ENCODE measurements around the gene AHCYL1.

The AHCYL1 gene

DNA sequence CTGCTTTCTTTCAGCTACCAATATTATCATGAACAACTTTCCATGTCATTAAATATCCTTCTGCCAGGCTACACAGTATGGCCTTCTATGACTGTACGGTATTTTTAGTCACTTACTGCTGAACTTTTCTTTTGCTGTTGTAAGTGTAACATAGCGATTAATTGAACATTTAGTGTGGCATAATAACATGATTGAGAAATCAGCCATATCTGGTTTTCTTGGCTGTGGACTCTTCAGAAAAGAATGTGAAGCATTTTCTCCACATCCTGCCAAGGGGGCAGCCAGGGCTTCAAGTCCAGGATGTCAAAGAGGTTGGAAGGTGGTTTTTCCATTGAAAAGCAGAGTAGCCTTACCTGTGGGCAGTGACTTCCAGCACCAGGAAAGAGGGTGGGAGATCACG, 8.8 kb upstream of the AHCYL1 start:
- no peak for FAIRE-seq

DNA sequence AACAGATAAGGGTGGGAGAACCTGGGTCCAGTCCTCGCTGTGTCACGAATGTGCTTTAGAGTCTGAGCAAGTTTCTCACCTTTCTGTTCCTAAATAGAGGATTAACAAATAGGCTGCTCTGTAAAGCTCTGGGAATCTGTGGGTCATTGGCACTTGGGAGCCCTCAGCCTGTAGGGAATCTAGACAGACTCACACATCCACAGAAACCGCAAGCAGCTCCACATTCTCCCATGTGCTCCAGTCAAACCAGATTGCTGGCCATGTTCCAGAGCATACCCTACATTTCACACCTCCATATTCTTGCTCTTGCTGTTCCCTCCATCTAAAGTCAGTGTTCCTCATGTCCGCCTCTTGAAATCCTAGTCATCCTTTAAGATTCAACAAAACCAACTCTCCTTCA, 7.8 kb upstream of the AHCYL1 start:
- DNase-seq (ENCODE audit: insufficient read length, low spot score) (no peak), FAIRE-seq (no peak)

More for the DNA sequence above, 8.8 kb upstream of the AHCYL1 start:
- DNase-seq (ENCODE audit: insufficient read length, low spot score): peak; percentile 56

- FAIRE-seq (no peak), DNase-seq (ENCODE audit: insufficient read length, low spot score) (no peak)
Measured at GRCh38 chr1:109977225-109977624, 7.3 kb upstream of the AHCYL1 start.

- DNase-seq (ENCODE audit: insufficient read length, low spot score) (no peak), FAIRE-seq (no peak)
Measured at GRCh38 chr1:109977657-109978378, 6.7 kb upstream of the AHCYL1 start.

- DNase-seq (ENCODE audit: insufficient read length, low spot score) (no peak), FAIRE-seq (no peak)
Measured at GRCh38 chr1:109978761-109979488, 5.6 kb upstream of the AHCYL1 start.

- FAIRE-seq (no peak), DNase-seq (ENCODE audit: insufficient read length, low spot score) (no peak)
Measured at GRCh38 chr1:109979489-109980091, 5.0 kb upstream of the AHCYL1 start.

GRCh38 chr1:109980324-109981003, 4.1 kb upstream of the AHCYL1 start:
- FAIRE-seq (no peak), DNase-seq (ENCODE audit: insufficient read length, low spot score) (no peak)

DNA sequence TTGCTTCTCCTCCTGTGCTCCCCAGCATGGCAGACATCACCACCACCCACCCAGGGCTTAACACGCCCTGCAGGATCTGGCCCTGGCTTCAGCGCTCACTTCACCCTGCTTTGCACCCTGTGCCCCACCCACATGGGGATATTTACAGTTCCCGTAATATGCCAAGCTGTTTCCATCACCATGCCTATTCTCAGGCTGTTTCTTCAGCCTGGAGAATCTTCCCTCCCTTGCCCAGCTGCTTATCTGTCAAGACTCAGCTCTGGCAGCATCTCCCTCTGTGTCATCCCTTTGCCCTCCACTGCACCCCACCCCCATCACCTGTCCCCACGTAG, 3.6 kb upstream of the AHCYL1 start:
- FAIRE-seq: no peak

GRCh38 chr1:109983380-109984189, 980 bp upstream of the AHCYL1 start:
- FAIRE-seq: no peak
- DNase-seq (ENCODE audit: insufficient read length, low spot score): no peak

More for the DNA sequence above, 3.6 kb upstream of the AHCYL1 start:
- no peak for DNase-seq (ENCODE audit: insufficient read length, low spot score)

DNA sequence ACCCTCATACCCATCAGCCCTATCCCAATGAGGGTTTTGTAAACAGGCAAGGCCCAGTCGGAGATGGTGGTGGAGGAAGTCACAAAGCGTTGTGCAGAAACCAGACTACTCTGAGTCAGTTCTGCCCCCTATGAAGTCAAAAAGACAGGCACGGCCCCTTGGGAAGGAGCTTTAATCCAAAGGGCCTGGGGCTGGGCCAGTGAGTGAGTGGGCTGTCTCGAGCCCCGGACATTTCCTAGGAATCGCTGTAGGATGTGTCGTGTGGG, 442 bp upstream of the AHCYL1 start:
- FAIRE-seq (no peak), DNase-seq (ENCODE audit: insufficient read length, low spot score) (no peak)

DNA sequence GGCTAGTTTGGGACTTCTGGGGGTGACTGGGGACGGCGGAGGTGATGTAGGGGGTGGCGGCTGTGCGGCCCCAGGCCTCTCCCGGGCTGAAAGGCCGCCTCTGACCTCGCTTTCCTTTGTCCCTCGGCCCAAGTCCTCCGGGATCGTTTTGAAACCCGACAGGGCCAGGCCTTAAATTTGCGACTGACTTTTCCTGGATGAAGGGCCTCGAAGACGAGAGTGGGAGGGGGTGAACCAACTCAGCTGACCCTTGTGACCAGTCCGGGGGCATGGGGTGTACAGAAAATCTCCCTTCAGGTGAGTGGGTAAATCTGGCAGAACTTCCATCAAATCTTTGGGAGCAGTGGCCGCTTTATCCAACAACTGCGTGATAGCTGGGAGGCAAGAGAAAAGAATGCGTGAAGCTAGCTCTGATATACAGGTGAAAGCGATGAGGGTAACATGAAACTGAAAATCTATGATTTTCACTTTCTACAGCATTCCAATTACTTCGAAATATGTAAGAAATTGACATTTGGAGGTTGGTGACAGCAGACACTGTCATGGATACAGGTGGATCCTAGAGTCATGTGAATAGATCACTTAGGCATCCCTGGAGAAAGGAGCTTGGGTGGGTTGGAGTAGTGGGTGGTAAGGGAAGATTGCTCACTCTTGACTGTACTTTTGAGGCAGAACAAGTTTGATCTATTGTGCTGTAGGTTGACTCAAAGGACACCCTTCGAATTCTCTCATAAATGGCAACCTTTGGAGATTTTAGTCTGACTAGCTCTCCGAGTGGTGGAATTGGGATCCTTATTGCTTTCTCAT, 885 bp downstream of the AHCYL1 start:
- DNase-seq (ENCODE audit: insufficient read length, low spot score) (no peak), FAIRE-seq (no peak)

- no peak for FAIRE-seq
Measured at GRCh38 chr1:109986054-109986444, 1.5 kb downstream of the AHCYL1 start.

DNA sequence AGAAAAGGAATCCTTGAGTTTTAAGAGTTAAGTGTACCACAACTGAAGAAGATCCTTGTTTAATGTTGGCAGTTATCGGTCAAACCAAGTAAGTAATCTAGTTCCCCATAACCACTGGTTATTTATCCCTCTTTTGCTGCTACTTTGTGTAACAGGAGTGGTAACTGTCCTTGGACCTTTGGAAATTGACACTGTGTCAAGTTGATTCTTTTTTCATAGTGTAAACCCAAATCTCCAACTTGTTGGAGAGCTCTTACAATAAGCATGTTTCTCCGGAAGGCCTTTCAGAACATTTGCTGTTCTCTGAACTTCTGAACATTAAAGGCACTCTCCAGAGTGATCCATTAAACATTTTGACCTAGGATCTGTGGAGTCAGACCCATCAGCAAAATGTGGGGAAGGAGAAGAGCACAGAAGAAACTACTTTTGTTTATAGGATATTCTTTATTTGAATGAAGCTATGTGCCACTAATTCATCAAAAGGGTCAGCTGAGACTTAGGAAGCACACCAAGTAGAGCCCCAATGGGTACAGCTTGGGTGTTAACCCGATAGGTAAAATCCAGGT, 3.9 kb downstream of the AHCYL1 start:
- FAIRE-seq (no peak), DNase-seq (ENCODE audit: insufficient read length, low spot score) (no peak)

More at GRCh38 chr1:109986054-109986444, 1.5 kb downstream of the AHCYL1 start:
- no peak for DNase-seq (ENCODE audit: insufficient read length, low spot score)

DNA sequence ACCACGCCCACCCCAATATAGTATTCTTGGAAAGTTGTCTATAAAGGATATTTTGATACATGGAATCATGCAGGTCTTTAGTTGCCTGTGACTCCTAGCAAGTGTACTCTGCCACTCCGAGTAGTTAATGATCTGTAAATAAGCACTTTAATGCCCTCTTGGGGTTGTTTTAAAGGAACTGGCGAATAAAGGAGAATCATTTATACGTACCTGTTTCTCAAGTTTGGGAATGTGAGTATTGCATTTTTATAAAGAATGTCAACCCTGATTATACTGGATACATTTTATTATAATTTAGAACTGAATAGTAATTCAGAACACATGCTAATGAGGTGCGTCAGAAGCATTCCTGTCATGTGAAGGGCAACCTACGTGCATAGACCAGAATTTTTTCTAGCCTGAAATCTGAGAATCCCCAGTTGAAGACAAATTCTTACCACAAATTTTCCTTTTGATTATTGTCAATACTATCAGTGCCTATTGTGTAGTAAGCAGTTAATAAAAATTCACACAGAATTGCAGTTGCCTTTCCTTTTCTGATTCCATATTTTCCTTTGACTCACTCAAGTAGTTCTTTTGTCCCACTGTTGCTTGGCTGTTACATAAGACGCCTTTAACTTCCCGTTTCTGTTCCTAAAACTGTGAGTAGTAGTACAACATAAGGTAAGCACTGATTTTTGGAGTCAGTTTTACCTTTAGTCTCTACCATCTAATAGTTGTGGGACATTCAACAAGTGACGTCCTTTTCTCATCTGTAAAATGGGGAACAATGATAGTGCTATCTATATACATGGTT, 5.1 kb downstream of the AHCYL1 start:
- DNase-seq (ENCODE audit: insufficient read length, low spot score): no peak
- no peak for FAIRE-seq

GRCh38 chr1:109990302-109990653, 5.7 kb downstream of the AHCYL1 start:
- DNase-seq (ENCODE audit: insufficient read length, low spot score) (no peak), FAIRE-seq (no peak)

DNA sequence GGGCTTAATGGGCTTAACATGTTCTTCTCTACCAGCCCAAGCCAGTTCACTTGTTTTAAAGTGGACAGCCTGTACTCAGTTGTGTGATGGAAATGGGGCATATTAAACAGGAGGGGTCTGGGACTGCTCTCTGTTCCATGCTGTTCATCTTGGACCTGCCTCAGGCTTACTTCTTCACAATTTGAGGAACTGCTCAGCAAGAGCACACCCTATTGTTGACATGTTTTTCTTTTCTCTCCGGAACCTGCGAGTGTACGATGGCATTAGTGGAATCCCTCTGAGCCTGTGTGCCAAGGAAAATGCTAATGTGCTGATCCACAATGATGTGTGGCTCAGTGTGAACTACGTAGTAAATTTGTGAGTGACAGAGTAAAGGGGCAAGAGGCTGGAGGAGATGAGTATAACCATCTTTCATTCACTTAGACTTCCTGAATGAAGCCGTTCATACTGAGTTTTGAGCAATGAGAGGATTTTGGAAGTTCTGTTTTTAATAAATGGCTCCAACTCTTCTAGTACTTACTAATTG, 6.9 kb downstream of the AHCYL1 start:
- DNase-seq (ENCODE audit: insufficient read length, low spot score) (no peak), FAIRE-seq (no peak)

- no peak for FAIRE-seq
Measured at GRCh38 chr1:109993885-109994284, 9.3 kb downstream of the AHCYL1 start.

DNA sequence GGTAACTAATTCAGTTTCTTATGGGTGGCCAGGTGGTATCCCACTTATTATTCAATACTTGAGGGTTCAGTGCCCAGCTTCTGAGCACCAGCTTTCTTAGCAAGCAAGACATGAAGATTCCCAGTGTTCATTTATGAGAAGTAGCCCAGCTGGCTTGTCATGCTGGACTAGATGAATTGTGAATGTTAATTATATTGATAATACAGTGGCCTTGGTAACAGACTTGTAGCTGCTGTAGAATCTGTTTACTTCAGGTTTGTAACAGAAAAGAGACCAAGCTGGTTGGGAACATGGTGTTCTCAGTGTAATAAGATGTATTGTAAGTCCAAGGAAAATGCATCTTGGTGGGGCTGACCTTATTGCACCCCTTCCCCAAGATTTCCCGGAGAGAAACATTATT, 10.1 kb downstream of the AHCYL1 start:
- FAIRE-seq: no peak
- no peak for DNase-seq (ENCODE audit: insufficient read length, low spot score)

More at GRCh38 chr1:109993885-109994284, 9.3 kb downstream of the AHCYL1 start:
- no peak for DNase-seq (ENCODE audit: insufficient read length, low spot score)

DNA sequence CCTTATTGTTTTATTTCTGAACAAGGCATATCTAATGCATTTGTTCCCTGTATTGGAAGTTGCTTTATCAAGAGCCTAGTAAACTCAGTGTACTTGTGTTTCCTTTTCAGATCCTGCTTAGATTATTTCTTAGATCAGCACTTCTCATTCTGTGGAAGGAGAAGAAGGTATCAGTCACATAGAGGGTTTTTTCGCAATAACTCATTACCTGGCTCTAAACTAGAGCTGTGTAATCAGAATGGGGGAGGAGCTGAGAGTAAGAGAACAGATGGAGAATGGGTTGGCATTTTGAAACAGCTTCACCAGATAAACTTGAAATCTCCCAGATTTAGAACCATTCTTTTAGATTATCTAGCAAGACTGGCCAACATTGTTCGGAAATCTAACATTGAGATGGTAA, 11.0 kb downstream of the AHCYL1 start:
- FAIRE-seq: no peak
- DNase-seq (ENCODE audit: insufficient read length, low spot score): no peak
